Activated CD4-positive, CD25-positive, alpha-beta regulatory T cell treated with anti-CD3 and anti-CD28 coated beads, Interleukin-2, amount 50 U/mL, for 72 hours (primary cell): ENCODE measurements around the gene OR6K6.

Source experiments
- DNase-seq: peaks from one replicate; pipeline ENCODE4 v3.0.0; 2021

The OR6K6 gene, protein sequence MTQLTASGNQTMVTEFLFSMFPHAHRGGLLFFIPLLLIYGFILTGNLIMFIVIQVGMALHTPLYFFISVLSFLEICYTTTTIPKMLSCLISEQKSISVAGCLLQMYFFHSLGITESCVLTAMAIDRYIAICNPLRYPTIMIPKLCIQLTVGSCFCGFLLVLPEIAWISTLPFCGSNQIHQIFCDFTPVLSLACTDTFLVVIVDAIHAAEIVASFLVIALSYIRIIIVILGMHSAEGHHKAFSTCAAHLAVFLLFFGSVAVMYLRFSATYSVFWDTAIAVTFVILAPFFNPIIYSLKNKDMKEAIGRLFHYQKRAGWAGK

DNA sequence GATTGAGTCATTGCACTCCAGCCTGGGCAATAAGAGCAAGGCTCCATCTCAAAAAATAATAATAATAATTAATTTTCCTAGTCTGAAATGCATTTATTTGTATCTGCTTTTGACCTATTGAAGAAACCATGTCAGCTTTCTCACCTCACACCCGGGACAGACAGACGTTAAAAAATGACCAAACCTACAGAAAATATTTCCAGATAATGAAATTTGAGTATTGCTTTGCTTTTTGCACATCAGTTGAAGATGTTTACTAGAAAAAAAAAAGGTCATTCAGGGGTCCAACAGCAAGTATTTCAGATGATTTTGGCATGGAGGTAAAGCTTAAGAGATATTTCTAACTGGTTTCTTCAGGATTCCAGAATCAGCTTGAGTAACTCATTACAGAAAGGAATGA lies at the start of gene OR6K6:
Gene OR6K6 (plus strand): TSS at position 301 of the 400 bp plus-strand sequence. CDS start 168 bp downstream, outside the sequence.
- no peak for DNase-seq

DNA sequence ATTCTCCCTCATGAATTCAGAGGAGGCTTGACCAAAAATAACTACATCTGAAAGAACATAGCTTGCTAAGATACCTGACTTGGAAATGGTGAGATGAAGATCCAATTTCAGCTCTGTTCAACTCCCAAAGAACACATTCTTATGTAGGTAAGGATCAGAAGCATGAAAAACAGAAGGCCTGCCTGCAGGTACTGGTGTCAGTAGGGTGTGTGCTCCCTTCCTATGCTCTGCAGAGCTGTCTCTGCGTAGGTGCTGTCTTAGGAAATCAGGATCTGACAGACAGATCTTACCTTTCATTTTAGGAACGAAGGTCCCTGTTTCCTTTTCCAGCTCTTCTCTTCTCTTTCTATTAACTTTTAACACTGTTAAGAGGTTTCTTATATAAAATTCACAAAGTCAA lies 48.4 kb upstream of the OR6K6 start:
- no peak for DNase-seq

DNA sequence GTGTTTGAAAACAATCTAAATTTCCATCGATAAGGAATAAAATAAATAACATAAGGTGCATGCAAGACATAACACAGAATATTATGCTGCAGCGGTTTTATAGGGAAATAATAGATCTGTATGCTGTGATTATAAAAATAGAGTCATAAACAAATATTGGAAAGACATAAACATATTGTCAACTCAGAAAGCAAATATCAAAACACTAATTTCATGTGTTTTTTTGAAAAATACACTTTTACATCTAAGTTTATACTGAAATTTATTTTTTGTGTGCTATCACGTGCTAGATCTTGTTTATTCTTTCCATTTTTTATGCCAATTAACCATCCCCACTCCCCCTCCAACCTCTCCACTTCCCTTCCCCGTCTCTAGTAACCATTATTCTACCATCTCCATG lies 43.4 kb upstream of the OR6K6 start:
- no peak for DNase-seq

DNA sequence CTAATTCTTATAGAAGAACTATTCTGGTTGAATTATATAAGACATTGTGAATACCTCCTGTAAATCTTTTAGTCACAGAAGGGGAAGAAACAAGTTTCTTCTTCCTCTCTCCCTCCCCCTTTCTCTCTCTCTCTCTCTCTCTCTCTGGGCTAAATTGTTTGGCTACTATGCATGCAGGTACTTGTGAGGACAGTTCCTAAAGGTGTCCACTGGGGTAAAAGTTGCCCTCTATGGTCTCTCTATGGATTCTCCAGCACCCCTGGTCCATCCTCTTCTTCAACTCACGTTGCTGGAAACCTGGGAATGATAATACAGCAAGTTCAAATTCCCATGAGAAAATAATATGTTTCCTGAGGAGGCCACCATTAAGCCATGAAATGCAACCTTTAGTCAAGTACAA lies 39.8 kb upstream of the OR6K6 start:
- DNase-seq = no peak

DNA sequence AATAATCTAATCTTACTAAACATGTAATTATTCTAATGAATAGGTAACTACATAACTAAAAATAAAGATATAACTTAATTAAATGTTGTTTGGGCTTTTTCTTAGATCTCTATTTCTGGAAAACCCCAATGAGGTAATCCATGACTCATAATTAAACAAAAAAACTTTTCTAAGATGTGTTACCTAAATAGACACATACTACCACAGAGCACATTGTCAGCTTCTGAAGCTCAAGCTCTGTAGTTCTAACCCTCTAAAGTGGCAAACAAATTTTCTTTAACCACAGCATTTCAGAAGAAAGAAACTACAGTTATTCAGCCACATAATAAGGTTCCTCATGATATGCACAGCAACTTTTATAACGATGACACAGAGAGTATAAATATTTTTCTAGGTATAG lies 38.2 kb upstream of the OR6K6 start:
- DNase-seq = no peak

DNA sequence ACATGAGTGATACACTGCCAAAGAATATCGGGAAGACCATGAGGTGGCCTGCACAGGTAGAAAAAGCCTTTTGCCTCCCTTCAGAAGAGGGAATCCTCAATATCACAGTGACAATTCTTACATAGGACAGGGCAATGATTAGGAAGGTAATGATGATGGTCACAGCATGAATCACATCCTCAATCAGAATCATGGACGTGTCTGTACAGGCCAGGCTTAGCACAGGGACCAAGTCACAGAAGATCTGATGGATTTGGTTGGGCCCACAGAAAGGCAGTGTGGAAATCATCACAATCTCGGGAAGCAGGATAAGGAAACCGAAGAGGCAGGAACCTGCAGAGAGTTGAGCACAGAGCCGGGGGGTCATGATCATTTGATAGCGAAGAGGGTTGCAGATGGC lies 37.2 kb upstream of the OR6K6 start:
- DNase-seq = no peak

DNA sequence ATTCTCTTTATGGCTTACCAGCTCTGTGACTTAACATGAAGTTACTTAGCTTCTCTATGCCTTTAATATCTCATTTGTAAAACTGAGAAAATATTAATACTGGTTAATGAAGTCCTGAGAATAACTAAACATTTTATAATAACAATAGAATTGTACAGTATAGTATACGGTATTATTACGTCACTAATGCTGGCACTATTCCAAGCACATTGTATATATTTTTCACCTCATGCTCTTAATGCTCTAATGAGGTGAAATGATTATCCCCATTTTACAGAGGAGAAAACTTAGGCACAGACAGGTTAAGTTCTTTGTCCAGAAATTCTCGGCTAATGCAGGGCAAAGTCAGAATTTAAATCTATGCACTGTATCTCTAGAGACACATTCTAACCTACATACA lies 34.9 kb upstream of the OR6K6 start:
- no peak for DNase-seq

DNA sequence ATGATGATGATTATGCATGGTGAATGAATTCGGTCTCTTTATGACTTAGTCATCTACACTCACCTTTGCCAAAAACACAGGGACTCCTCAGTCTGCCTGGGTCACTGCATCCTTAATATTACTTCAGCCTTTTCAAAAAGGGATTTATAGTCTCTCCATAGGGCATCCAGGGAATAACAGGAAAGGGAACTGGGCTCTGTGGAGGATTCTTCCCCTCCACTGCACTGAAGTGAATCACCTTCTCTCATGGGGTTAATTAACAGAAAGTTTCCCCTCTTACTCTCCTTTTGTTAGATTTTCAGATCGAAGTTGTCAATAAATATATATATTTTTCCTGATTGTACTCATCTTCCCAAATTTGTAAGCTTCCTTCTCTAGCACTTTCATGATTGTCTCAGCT lies 33.9 kb upstream of the OR6K6 start, which contains the start of gene OR6K3:
Gene OR6K3 (minus strand): TSS at position 101 of the 400 bp plus-strand sequence. CDS start 2,605 bp downstream, outside the sequence.
- DNase-seq = no peak

DNA sequence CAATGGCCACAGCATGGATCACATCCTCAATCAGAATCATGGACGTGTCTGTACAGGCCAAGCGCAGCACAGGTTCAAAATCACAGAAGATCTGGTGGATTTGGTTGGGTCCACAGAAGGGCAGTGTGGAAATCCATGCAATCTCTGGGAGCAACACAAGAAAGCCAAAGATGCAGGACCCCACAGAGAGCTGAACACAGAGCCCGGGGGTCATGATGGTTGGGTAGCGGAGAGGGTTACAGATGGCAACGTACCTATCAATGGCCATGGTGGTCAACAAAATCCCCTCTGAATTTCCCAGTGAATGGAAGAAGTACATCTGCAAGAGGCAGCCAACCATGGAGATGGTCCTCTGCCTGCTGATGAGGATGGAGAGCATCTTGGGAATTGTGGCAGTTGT lies 30.1 kb upstream of the OR6K6 start:
- no peak for DNase-seq

DNA sequence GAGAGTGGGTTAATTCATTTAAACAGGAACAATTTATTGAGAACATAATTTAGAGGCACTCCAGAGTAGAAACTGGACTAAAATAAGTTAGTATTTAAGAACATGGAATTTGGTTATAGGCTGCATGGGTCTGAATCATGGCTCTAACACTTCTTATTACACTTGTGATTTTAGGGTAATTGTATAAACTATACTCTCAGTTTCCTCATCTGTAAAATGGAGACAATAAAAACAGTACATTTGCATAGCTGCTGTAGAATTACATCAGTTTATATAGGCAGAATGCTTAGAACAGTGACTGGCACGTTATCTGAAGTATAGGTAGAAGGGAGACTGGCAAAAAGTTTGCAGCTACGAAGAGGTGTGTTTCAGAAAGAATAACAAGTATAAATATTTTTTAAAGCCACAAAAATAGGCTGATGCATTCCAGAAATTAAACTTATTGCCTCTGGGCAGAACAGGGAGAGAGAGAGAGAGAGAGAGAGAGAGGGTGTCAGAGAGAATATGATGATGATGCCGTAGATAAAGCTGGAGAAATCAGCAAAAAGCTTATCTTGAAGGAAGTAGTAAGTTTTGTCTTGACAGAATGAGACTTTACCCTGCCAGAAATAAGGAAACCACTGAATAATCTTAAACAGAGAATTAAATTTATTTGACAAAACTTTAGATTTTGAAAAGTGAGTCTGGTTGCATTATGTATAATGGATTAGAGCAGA lies 25.9 kb upstream of the OR6K6 start:
- no peak for DNase-seq

DNA sequence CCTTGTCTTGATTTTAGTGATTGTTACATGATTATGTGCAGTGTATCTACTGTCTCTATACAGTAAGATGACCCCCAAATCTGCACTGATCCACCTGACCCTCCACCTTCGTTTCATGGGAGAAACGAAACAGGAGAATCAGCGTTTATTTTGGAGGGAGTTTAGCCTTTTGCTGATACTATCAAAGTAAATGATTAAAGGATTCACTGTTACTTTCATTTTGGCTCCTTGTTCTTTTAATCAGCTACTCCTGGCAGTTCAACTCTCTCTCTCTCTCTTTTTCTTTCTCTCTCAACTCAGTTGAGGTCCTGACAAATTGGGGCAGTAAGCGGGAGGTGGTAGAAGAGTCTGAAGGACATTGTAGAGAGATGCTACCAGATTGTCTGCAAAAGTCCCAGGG lies 24.1 kb upstream of the OR6K6 start:
- no peak for DNase-seq

DNA sequence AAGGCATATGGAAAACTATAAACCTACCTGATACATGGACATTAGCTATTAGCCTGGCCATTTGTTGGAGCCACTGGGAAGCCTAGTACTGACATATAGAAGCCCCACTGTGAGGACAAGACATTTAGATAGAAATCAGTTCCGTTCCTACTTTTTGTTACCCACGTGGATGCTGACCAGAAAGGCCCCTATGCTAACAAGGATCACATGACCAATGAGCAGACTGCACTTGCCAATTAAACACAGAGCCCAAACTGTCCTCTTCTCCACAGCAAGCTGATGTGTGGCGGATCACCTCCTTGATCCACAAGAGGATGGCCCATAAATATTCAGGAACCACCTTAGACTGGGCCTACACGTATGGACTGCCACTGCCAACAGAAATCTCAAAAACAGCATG lies 22.8 kb upstream of the OR6K6 start:
- DNase-seq = no peak

DNA sequence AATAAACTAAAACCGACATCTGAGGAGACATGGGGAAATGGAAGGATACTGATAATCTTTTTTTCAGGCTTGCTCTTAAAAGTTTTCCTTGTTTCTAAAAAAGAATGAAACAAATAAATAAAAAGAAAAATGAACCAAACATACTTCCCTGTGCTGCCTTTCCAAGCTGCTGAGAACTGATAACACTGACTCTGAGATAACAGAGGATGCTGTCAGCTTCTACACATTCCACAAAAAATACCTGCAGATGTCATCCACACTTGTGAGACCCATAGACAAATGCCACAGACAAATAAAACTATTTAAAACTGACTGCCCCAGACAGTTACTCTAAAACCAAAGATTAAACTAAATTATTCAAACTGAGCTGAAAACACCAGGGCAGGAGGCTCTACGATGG lies 22.0 kb upstream of the OR6K6 start:
- no peak for DNase-seq

DNA sequence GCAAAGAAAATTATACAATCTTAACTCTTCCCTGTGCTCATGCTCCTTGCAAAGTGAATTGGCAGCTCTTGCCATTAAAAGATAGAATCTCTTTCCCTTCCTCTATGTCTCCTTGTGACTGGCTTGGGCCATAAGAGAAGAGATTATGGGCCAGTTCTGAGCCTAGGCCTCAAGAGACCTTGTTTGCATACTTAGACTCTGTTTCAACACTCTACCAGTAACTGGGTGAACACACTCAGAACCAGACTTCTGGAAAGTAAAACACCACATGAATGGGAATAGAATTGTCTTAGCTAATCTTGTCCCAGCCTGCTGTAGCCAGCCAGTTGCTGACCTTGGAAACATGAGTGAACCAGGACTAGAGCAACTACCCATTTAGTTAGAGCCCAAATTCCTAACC lies 18.7 kb upstream of the OR6K6 start:
- DNase-seq = no peak

DNA sequence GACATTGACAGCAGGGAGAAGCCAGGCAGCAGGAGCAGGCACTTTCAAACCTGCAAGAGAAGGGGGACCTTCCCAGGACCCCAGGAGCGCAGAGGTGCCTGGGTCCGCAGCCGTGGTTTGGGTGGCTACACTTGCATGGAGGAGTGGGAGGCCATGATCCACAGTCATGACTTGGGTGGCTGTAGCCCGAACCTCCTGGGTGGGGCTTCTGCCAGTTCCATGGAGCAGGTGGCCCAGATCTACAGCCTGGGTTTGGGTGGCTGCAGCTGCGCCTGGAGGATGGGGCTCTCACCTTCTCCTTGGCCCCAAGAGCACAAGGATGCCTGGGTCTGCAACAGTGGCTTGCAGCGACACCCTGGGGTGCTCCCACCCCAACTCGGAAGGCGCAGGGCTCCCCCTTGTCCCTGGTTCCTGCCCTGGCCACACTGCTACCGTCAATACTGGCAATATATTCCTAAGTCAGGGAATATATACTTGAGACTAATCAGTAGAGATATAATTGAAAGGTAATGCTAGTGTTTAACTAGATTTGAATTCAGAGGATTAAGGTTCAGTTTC lies 2.3 kb upstream of the OR6K6 start:
- no peak for DNase-seq

DNA sequence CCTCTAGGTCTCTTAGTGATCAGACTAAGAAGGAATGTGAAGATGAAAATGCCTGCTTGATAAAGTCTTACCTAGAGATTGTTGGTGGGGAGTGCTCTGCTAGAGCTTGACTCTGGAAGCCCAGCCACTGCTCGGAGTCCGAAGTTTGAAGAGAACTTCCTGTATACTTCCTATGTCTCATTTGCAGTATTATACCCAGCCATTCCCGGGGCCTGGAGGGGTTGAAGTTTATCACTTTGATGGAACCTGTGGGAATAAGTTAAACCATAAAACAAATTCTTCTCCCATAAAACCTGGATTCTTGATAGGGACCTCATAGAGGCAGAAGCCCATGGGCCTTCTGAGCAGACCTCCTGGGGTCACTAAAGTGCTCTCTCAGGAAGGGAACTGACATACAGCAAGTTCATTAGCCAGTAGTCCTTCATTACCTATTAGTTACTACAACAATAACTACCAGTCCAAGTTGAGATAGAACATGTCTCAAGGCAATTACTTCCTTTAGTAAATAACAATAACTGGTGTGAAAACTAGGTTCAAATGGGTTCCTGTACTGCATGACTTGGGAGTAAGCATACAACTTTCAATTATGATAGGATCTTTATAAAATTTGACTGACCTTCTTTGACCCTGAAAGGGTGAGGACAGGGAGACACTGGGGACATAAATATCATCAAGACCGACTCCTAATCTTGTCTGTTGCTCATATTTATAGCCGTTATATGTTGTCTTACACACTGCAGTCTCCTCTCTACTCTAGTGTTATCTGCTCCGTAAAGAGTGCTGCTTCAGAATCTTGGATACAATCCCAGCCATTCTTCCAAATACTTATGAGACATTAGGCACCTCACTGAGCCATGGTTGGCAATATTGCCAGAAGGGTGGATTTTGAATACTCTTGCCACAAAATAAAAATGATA lies 17.7 kb downstream of the OR6K6 start, which contains the start of gene OR6N1:
Gene OR6N1 (minus strand): TSS at position 246 of the 917 bp plus-strand sequence. CDS start 5,513 bp downstream, outside the sequence.
- no peak for DNase-seq

DNA sequence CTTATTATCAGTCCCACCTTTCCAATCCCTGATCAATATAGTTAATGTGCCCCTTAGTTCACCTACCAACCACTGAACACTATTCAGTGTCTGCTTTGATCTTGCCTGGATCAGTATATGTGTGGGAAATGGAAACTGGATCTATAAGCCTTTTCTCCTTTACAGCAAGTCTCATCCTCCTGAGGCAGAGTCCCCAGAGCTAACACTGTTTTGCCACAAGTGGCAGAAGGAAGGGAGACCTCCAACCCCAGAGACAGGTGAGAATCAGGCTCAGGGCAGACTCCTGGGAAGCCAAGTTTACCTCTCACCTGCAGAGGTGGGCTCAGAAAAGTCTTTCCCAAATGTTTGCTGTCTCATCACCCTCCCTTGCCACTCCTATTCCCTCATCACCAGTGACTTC lies 26.6 kb downstream of the OR6K6 start, which contains the start of gene OR6N2:
Gene OR6N2 (minus strand): TSS at position 101 of the 400 bp plus-strand sequence. CDS start 3,569 bp downstream, outside the sequence.
- DNase-seq = no peak

DNA sequence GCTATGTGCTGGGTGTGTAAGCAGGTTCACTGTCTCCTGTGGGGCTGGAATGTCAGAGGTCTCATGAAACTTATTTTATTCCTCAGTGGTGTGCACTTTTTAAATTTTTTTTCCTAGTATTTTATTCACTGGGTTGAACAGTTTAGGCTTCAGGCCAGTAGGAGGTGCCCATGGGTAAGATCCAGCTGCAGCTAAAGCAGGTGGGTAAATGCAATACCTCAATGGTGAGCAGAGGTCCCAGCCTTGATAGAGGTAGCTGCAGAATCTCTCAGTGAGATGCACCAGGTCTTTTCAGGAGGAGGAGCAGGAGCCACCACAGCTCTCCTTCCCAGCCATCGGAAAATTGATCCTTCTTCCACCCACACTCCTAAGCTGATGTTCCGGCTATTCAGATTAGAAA lies 39.1 kb downstream of the OR6K6 start:
- no peak for DNase-seq

DNA sequence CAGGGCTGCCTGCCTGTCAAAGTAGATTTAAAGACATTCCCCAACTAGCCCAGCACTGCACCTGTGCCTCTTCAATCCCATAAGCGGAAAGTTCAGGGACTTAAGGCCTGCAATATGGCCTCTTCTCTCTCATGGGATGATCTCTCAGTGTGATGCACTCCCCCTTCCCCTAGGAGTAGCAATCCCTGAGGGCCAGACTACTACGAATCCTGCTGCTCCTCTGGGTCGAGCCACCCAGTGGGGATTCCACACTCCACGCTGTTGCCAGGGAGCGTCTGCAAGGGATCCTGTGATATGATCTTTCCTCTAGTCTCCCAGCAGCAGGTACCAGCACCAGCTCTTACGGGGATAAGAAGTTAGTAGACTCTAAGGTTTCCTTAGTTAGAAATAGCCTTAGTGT lies 39.7 kb downstream of the OR6K6 start:
- no peak for DNase-seq

DNA sequence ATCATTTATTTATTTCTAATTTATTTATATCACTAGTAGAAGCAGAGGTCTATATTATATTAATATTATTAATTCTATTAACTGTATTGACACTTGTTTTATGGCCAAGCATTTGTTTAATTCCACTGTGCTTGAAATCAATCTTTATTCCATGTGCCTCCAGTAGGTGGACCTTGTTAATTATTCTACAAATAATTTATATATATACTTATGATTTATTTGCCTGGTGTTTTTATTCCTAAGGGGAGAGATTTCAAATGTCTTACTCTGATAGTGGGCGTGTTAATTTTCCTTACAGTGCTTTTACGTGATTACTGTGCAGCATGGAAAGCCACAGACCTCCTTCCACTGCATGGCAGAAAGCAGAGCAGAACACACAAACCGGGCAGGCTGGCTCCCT lies 44.0 kb downstream of the OR6K6 start:
- DNase-seq = no peak

DNA sequence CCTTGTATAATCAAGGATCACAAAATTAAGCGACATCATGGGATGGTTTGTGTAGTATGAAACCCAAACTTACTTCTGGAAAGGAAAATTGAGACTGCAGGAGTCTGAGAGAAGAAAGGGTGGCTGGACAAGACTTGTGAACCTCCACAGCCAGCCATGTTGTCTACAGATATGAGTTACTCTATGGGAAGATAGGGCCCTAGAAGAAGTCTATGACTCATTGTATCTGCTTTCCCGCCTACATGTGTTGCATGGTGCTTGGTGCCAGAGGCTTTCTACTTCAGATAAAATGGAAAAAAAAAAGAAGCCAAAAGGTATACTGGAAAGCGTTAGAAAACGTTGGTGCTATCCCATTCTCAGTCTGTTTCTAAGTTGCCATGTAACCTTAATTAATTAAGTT lies 45.2 kb downstream of the OR6K6 start:
- DNase-seq = no peak

DNA sequence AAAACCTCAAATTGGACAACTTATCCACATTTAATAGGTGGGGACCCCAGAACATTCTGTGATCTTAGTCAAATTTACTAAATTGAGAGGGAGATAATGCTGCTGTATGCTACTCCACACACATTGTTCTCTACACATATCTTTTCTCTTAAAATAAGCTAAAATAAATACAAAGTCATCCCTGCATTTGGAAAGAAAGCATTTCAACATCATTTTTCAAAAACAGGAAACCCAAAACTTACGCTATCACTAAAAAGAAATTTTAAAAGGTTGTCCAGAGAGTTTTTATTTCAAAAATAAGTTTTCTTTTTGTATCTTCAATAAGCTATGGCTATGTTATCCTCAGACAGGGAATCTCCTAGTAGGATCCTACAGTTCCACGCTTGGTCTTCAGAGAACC lies 46.0 kb downstream of the OR6K6 start:
- no peak for DNase-seq

DNA sequence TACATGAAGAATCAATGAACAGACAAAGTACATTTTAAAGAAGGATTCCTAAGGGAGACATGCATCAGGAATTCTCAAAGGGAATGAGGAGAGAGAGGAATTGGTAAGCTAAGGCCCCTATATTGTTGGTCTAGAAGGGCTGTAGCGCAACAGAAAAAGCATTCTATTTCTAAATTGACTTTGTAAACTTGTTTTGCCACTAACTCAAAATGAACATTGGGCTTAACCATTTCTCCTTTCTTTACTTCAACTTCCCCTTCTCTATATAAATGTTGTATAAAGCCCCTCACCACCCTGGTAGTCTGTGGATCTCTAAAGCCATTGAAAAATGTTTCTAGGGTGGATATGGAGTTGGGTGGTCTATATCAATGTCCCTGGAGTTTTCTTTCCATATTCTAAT lies 46.9 kb downstream of the OR6K6 start:
- no peak for DNase-seq
